HG03469 (cell line): ENCODE data around the gene AUTS2.

Source experiments
- ATAC-seq: cut with Tn5 transposase; IDR thresholded peaks from one replicate; pipeline ENCODE4 v1.9.1; 2021; ENCODE audit warnings: mild to moderate bottlenecking, moderate library complexity, moderate number of reproducible peaks; ENCODE audit not compliant: unreplicated experiment

Gene AUTS2

DNA sequence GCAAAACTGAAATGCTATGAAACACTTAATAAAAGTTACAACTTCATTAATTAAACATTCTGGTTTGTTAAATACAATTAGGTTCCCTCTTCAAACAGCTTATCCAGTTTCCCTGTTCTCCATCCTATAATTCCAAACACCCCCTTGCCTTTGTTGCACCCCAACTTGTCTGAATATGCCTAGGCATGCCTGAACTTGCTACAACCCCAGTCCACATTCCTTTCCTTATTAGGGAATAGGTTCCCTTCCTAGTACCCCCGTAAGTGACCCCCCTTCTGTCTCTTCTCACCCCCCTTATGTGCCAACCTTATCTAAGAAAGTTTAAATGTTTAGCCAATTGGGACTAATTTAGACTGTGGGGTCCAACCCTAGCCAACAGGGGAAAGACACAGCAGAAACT is 1238.0 kb downstream of the AUTS2 start:
- no peak for ATAC-seq

DNA sequence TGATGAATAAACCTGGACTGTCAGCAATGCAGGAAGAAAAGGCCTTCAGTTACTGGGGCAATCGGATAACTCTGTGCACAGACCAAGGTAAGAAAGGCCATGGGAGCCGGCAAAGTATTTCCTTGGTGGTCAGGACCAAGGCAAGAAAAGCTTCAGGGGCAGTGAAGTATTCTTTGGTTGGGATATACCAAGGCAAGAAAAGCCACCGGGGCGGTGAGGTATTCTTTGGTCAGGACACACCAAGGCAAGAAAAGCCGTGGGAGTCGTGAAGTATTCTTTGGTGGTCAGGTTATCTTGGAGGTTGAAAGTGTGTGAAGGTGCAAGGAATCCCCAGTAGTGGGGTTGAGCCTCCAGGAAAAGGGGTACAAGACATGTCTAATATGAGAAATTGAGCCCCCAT is 1238.7 kb downstream of the AUTS2 start:
- no peak for ATAC-seq

DNA sequence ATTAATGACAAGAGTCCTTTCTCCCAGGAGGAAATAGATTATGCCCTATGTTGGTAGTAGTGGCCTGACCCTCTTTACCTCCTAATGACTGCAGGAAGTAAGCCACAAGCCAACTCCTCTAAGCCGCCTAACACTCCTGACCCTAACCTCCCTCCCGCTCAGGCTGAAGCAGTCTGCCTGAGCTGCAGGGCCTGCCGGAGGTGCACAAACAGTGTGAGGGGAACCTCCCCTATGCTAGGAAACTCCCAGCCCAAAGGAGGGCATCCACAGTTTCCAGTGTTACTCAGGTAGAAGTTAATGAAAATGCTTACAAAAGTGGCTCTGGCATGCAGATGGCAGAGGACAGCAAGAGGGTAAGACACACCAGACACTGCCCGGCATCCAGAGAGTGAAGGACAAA is 1239.3 kb downstream of the AUTS2 start:
- ATAC-seq = no peak

DNA sequence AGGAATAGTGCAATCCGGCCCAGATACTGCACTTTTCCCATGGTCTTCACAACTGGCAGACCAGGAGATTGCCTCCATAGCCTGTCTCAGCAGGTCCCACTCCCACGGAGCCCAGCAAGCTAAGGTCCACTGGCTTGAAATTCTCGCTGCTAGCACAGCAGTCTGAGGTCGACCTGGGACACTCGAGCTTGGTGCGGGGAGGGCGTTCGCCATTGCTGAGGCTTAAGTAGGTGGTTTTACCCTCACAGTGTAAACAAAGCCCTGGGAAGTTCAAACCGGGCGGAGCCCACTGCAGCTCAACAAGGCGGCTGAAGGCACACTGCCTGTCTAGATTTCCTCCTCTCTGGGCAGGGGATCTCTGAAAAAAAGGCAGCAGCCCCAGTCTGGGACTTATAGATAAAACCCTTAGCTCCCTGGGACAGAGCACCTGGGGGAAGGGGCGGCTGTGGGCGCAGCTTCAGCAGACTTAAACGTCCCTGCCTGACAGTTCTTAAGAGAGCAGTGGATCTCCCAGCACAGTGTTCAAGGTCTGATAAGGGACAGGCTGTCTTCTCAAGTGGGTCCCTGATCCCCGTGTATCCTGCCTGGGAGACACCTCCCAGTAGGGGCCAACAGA is 1240.1 kb downstream of the AUTS2 start:
- ATAC-seq = no peak
